Lower leg skin (tissue), 4 donors: ENCODE results near the gene DAB1. TPM values are rescaled to one million over a fixed set of nuclear protein-coding genes. Genes with fewer than 3 reads are reported as not detected.

Experiments
- DNase-seq, 2 donors: peaks; one replicate each; pipeline ENCODE4 v3.0.0-alpha.2; 2019; ENCODE audit warnings: low spot score in 2 of 2
- H3K4me3 ChIP-seq: fragments of 200-600 bp; sonication (generic); 2 replicates; pipeline ENCODE4 v1.5.1; 2017; ENCODE audit warnings: mild to moderate bottlenecking, low read depth; ENCODE audit not compliant: poor library complexity, severe bottlenecking
- POLR2A ChIP-seq, 2 donors: fragments of 450-650 bp; IDR thresholded peaks; one replicate each; pipeline ENCODE4 v1.6.1; 2016 to 2017; ENCODE audit warnings: antibody characterized with exemption in 2 of 2, mild to moderate bottlenecking in 1 of 2, moderate library complexity in 1 of 2
- WGBS, 2 donors: methylation state at CpG; one replicate each; pipeline ENCODE4 v1.1.5; 2018; 5-methylcytosine and 5-hydroxymethylcytosine counted together
- intact Hi-C: fragments of 100-400 bp; cut with DNase I; formaldehyde crosslinking; loops from one replicate; pipeline ENCODE4 v1.15.0; 2023; ENCODE audit warnings: low total_unique reads
- total RNA-seq, 4 donors: library from RNA; depleted of rRNA; stranded (reverse); fragments of >200 nt; gene quantifications; one replicate each; pipeline ENCODE4 v1.1.0, GENCODE V29; 2016
- TF ChIP-seq, protein P1 (sequence below), 3 donors: fragments of 450-650 bp; IDR thresholded peaks; one replicate each; pipeline ENCODE4 v1.5.1; 2016; ENCODE audit warnings: antibody characterized with exemption in 3 of 3, mild to moderate bottlenecking in 3 of 3, moderate library complexity in 2 of 3

The DAB1 gene
- total RNA-seq, 4 donors from 2014 or later: 0.58 TPM; not detected in 3

DNA sequence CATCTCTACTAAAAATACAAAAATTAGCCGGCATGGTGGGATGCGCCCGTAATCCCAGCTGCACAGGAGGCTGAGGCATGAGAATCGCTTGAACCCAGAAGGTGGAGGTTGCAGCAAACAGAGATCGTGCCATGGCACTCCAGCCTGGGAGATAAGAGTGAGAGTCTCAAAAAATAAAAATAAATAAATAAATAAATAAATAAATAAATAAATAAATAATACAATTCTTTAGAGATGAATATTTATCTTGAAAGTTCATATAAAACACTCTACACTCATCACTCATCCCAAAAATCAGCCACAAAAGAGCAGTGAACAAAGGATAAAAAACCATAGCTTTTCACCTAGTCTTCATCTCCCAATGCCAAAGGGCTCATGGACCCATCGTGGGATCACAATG lies 295.9 kb downstream of the DAB1 start:
- WGBS, 2 donors: 95 to 98% methylated on average over 6 of the region's 6 CpGs
- H3K4me3 ChIP-seq: no peak overlapping the region
- no peak for DNase-seq
- TF ChIP-seq, protein P1, sequence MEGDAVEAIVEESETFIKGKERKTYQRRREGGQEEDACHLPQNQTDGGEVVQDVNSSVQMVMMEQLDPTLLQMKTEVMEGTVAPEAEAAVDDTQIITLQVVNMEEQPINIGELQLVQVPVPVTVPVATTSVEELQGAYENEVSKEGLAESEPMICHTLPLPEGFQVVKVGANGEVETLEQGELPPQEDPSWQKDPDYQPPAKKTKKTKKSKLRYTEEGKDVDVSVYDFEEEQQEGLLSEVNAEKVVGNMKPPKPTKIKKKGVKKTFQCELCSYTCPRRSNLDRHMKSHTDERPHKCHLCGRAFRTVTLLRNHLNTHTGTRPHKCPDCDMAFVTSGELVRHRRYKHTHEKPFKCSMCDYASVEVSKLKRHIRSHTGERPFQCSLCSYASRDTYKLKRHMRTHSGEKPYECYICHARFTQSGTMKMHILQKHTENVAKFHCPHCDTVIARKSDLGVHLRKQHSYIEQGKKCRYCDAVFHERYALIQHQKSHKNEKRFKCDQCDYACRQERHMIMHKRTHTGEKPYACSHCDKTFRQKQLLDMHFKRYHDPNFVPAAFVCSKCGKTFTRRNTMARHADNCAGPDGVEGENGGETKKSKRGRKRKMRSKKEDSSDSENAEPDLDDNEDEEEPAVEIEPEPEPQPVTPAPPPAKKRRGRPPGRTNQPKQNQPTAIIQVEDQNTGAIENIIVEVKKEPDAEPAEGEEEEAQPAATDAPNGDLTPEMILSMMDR (IDR thresholded peaks at IDR 0.05): no peak
- no peak for TF ChIP-seq POLR2A (IDR thresholded peaks at IDR 0.05)
- intact Hi-C loops: no loop called here

GRCh38 chr1:57124768-57125446 lies 299.0 kb downstream of the DAB1 start:
- no peak for TF ChIP-seq POLR2A (IDR thresholded peaks at IDR 0.05)
- TF ChIP-seq, protein P1 (IDR thresholded peaks at IDR 0.05): no peak
- WGBS, 2 donors: 67 to 74% methylated on average over 5 of the region's 5 CpGs
- H3K4me3 ChIP-seq: no peak overlapping the region
- no peak for DNase-seq
- intact Hi-C loops: no loop called here

GRCh38 chr1:57124170-57124569 lies 299.7 kb downstream of the DAB1 start:
- no peak for DNase-seq
- intact Hi-C loops: no loop called here
- TF ChIP-seq, protein P1 (IDR thresholded peaks at IDR 0.05): no peak
- no peak for TF ChIP-seq POLR2A (IDR thresholded peaks at IDR 0.05)
- no peak overlapping the region for H3K4me3 ChIP-seq
- 73 to 82% methylated on average over 2 of the region's 2 CpGs for WGBS, 2 donors

GRCh38 chr1:57122031-57122430 lies 301.8 kb downstream of the DAB1 start:
- TF ChIP-seq, protein P1 (IDR thresholded peaks at IDR 0.05): no peak
- TF ChIP-seq POLR2A (IDR thresholded peaks at IDR 0.05): no peak
- H3K4me3 ChIP-seq: no peak overlapping the region
- 80 to 87% methylated on average over 2 of the region's 2 CpGs for WGBS, 2 donors
- intact Hi-C loops: no loop called here
- no peak for DNase-seq

DNA sequence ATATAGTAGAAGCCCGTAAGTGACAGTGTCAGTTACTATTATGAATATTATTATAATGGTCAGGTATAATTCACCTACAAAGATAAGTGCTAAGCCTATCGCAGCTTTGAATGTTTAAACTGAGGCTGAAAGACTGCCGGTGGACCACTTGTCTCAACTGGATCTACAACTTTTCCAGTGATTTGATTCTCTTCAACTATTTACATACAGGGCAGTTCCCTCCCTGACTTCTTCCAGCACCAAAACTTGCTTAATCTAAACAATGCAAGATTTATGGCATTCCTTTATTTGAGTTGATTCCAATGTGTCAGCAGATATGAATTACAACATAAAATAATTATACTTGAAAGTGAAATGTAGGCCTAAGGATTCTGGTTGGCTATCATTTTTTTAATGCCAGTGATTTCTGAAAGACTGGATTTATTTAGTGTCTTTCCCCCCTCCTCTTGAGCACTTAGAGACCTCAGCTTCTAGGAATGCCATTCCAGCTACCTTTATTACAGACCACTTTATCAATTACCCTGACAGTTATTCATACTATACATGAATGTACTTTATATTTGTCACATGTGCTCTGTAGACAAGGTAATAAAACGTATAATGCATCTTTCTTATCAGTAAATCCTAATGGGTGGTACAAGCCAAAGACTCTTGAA lies 304.8 kb downstream of the DAB1 start:
- TF ChIP-seq POLR2A (IDR thresholded peaks at IDR 0.05): no peak
- H3K4me3 ChIP-seq: no peak overlapping the region
- intact Hi-C loops: no loop called here
- 44 to 58% methylated on average over 4 of the region's 4 CpGs for WGBS, 2 donors
- no peak for DNase-seq

DNA sequence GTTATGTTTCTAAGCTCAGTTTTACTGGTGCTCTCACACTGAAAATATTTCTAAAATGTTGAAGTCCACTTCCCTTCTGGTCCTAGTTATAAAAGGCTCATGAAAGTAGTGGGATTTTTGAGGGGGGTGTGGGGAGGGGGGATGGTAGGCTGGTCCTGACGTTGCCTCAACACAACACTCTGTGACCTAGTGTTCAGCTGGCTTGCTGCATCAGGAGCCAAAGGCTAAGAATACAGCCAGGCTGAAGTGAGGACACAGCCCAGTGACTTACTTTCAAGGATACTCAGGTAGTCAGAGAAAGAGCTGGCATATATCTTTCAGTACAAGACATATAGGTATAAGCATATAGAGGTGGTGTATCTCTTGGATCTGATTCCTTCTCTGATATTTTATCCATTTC lies 306.1 kb downstream of the DAB1 start:
- WGBS, 2 donors: 29 to 65% methylated on average over 1 of the region's 1 CpG
- intact Hi-C loops: no loop called here
- no peak for TF ChIP-seq POLR2A (IDR thresholded peaks at IDR 0.05)
- TF ChIP-seq, protein P1 (IDR thresholded peaks at IDR 0.05): no peak
- DNase-seq: no peak
- H3K4me3 ChIP-seq: no peak overlapping the region
